OCI-LY7 (cell line): Measurements from ENCODE around the gene NCKAP5.

Experiments used
- CTCF ChIP-seq: fragments of 200-600 bp; sonication (generic); conservative IDR thresholded peaks from 2 replicates; pipeline ENCODE4 v1.5.1; 2014; ENCODE audit warnings: mild to moderate bottlenecking, antibody characterized with exemption, low read length, moderate library complexity, mixed read lengths
- EZH2phosphoT487 ChIP-seq: fragments of 200-600 bp; sonication (generic); IDR thresholded peaks from 2 replicates; pipeline ENCODE4 v1.6.1; 2018; ENCODE audit warnings: low read depth, borderline replicate concordance, mild to moderate bottlenecking, mixed run types, antibody characterized with exemption, low read length, moderate library complexity, mixed read lengths

GRCh38 chr2:133158442-133158841 is 409.8 kb downstream of the NCKAP5 start:
- TF ChIP-seq CTCF (no peak), EZH2phosphoT487 (no peak)
